SH-SY5Y (cell line): ENCODE data around the gene TBC1D19.

Experiments used
- GATA2 ChIP-seq: IDR thresholded peaks from 2 replicates; pipeline ENCODE4 v1.6.1; 2011; ENCODE audit warnings: mild to moderate bottlenecking, low read depth, low read length
- GATA3 ChIP-seq: IDR thresholded peaks from 2 replicates; pipeline ENCODE4 v1.6.1; 2011; ENCODE audit warnings: low read depth, mild to moderate bottlenecking, low read length, moderate library complexity

TBC1D19 gene

DNA sequence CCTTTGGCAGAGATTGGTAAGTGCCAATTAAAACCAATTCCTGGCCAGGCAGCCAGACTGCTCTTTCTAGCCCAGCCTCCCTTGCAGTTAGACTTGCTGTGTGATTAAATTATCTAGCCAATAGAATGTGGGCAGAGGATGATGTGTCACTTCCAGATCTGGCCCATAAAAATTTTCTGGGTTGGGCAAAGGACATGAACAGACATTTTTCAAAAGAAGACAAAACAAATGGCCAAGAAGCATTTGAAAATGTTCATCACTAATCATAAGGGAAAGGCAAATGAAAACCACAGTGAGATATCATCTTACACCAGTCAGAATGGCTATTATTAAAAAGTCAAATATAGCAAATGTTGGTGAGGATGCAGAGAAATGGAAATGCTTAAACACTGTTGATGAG lies 205.3 kb downstream of the TBC1D19 start:
- TF ChIP-seq GATA2 = no peak
- TF ChIP-seq GATA3 = no peak

DNA sequence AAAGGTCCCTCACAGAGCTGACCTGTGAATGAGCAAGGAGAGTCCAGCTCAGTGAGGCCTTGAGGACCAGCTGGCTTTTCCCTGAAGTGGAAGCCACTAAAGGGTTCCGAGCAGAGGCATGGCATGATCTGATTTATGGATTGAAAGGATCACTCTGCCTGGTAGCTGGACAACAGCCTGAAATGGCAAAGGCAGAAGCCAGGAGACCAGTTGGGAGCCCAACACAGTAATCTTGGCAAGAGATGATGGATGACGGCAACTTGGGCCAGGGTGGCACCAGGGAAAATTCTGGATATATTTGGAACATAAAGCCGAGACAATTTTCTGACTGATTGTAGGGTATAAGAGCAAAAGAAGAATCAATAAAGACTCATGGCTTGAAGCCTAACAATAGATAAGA lies 207.5 kb downstream of the TBC1D19 start:
- TF ChIP-seq GATA2 (no peak), GATA3 (no peak)

DNA sequence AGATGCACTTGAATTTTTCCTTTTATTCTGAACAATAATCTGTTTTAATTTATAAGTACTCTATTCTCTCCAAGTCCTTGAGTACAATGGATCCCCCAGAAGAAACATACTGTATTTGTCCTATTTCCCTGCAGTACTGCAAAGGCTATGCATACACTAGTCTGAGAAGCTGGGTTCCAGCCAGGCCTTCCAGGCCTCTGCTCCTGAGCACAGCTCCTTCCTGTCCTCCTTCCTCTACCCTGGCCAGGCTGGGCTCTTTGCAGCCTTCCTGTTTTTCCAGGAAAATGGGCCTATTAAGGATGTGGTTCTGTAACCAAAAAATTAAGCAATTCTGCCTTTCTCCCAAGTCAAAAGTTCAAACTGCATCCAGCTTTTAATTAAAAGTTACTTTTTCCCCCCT lies 208.8 kb downstream of the TBC1D19 start:
- TF ChIP-seq GATA2 (no peak), GATA3 (no peak)

DNA sequence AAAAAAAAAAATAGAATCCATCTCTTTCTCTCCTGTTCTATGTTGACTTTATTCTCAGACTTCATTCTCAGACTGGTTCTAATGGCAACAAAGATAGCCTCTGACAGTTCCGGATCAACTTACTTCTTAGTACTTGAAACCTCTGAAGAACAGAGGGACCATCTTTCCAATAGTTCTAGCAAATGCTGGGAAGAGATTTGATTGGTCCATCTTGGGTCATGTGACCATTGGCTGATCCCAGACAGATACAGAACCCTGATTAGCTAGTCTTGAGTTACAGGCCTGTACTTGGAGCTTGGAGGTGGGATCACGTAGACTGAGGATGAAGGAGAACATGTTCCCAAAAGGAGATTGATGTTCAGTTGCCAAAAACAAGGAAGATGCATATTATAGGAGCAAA lies 209.9 kb downstream of the TBC1D19 start:
- TF ChIP-seq GATA3 (no peak), GATA2 (no peak)

DNA sequence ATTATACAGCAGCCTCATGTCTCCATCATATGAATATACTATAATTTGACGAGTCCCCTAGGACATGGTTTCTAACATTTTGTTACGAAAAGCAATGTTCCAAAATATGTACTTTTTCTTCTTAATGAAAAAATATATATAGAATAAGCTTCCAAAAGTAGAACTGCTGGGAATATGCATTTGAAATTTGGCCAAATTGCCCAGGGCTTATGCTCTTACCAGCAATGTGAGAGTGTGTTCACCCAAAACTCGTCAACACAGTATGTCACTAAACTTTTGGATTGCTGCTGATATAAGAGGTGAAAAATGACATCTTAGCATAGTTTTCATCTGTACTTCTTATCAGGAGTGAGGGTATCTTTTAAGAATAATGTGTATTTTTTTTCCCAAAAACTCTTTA lies 212.2 kb downstream of the TBC1D19 start:
- no peak for TF ChIP-seq GATA2
- no peak for TF ChIP-seq GATA3

DNA sequence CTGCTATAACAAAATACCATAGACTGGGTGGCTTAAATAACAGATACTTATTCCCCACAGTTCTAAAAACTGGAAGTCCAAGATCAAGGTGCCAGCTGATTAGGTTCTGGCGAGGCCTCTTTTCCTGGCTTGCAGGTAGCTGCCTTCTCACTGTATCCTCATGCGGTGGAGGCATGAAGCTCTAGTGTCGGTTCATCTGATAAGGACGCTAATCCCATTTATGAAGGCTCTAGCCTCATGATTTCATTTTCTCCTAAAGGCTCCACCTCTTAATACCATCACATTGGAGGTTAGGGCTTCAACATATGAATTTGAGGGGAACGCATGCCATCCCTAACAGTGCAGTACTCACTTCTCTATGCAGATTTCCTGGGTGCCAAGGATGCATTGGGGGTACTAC lies 218.9 kb downstream of the TBC1D19 start:
- peak; percentile 54 for TF ChIP-seq GATA2
- TF ChIP-seq GATA3 = peak; percentile 41; the same call in 1 of the 2 replicates

DNA sequence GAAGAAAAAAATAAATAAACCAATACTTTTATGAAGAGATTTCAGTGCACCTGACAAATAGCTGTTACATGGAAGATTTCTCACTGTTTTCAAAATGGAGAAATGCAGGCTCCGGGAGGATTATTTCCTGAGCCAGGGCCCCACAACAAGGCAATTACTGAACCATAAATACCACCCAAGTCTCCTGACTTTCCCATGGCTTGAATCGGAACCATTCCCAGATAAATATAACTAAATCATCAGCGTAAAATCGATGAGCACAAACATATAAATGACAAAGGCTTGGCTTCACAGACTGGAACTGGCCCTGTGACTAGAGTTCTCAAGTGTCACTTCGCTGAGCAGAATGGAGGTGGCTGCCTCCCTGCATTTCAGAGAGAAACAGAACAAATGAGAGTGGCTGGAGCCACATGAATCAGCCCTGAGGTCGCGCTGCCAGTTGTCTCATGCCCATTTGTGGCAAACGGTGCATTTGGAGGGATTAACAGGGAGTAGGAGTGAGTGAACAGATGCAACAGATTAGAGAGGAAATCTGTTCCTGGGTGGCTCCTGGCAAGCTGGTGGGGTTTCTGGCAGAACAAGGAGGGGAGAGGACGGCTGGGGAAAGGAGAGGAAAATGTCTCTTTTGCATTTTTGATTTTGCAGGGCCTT lies 219.5 kb downstream of the TBC1D19 start:
- TF ChIP-seq GATA3 (no peak), GATA2 (peak; percentile 84)

DNA sequence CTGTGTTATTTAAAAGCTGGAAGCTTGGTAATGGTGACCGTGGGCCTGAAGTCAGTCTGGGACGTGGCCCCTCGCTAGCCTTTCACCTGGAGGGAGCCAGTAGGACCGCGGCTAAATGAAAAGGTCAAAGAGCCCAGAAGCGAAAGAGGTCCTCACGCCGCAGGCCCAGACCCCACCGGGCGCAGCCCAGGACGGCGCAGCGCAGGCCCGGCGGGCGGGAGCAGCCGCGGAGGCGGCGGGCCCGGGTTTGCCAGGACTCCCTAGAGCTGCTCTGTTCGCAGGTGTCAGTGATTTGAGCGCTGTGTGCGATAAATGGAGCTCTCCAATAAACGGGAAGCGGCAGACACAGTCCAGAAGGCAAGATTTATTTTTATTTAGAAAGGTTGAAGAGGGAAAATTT lies 220.6 kb downstream of the TBC1D19 start:
- TF ChIP-seq GATA2 = no peak
- no peak for TF ChIP-seq GATA3

DNA sequence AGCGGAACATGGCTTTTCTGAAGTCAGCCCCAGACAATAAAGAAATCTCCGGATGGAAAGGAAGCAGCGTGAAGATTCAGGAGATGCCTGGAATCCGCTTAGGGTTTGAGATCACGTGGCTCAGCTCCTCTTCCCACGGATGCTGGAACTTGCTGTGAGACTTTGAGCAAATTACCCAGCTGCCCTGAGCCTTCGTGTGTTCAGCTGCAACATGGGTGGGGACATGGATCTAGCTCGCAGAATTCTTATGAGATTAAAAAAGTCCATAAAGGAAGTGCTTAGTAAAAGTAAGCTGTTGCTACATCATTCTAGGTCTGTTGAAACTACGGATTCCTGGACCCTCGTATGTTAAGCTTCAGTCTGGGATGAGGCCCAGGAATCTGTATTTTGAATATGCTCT lies 221.0 kb downstream of the TBC1D19 start:
- TF ChIP-seq GATA3 = no peak
- TF ChIP-seq GATA2 = no peak
